GM13976 (cell line): ENCODE results near the gene RNF121.

Experiments used
- DNase-seq: peaks from one replicate; pipeline ENCODE4 v3.0.0; 2012; ENCODE audit warnings: low spot score
- CTCF ChIP-seq: IDR thresholded peaks from 2 replicates; pipeline ENCODE4 v1.5.1; 2012; ENCODE audit warnings: borderline replicate concordance, mild to moderate bottlenecking; ENCODE audit not compliant: insufficient read depth; ENCODE audit errors: extremely low read depth, missing control alignments, control extremely low read depth
- in situ Hi-C: fragments of 300-500 bp; cut with MboI; formaldehyde crosslinking; loops from one replicate; pipeline ENCODE4 v1.12.0; 2022; ENCODE audit warnings: low sequenced_read_pairs, mixed read lengths, inconsistent platforms; ENCODE audit not compliant: unreplicated experiment

The RNF121 gene

GRCh38 chr11:71999798-72000197, 71.0 kb downstream of the RNF121 start:
- TF ChIP-seq CTCF, result no peak
- DNase-seq, result no peak
- in situ Hi-C loops, result no loop called here

DNA sequence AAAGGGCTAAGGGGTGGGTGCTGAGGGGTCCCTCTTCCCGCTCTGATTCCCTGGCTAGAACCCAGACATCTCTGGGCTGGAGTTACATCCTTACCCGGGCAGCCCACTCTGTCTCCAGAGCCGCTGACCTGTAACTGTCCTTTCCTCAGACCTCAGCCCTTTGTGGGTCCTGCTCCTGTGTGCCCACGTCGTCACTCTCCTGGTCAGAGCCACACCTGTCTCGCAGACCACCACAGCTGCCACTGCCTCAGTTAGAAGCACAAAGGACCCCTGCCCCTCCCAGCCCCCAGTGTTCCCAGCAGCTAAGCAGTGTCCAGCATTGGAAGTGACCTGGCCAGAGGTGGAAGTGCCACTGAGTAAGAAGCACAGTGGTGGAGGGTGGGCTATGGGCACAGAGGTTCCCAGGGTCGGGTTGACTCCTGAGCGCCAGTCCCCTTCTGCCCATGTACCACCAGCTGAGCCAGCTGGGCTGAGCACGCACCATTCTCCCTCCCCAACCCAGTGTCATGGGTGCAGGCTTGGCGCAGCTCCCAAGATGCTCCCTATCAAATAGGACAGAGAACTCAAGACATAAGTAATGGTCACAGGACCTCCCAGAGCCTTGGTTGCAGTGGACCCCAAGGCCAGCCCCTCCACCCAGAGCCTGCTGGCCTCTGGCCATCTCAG, 71.5 kb downstream of the RNF121 start:
- in situ Hi-C loops, result no loop called here
- DNase-seq, result no peak
- no peak for TF ChIP-seq CTCF

DNA sequence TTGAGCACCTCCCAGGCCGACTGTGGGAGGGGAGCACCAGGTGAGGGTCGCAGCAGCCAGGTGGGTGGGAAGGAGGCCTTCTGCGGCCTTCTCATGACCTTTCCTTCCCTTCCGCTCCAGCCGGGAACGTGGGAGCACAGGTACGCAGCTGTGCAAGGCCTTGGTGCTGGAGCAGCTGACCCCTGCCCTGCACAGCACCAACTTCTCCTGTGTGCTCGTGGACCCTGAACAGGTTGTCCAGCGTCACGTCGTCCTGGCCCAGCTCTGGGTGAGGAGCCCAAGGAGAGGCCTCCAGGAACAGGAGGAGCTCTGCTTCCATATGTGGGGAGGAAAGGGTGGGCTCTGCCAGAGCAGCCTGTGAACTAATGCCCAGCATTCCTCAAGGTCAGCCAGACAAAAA, 72.4 kb downstream of the RNF121 start:
- TF ChIP-seq CTCF, result no peak
- no peak for DNase-seq
- in situ Hi-C loops, result no loop called here

- in situ Hi-C loops, result no loop called here
- no peak for DNase-seq
- TF ChIP-seq CTCF, result no peak
Observed at GRCh38 chr11:72001834-72002591, 73.2 kb downstream of the RNF121 start.

GRCh38 chr11:72002841-72003775, 74.3 kb downstream of the RNF121 start:
- in situ Hi-C loops, result no loop called here
- no peak for TF ChIP-seq CTCF
- DNase-seq, result no peak

DNA sequence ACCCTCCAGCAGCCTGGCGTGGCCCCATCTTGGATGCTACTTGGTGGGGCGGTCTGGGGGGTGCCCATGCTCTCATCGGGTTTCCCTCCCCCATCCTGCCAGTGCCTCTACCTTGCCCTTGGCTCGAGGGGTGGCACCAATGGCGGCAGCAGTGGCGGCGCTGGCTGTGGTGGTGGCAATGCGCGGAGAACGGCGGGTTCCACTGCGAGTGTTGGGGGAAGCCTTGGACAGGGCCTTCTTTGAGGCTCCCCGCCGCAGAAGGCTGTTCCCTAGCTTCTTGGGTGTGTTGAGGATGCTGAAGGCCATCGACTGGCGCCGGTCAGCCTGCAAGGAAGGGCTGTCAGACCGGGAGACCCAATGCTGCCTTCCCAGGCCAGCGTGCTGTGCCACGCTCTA, 74.9 kb downstream of the RNF121 start:
- no peak for TF ChIP-seq CTCF
- DNase-seq, result no peak
- in situ Hi-C loops, result no loop called here
